Stomach (tissue), 9 donors: ENCODE data around the gene CAPN5. TPM values are rescaled to one million over a fixed set of nuclear protein-coding genes. Genes with fewer than 3 reads are reported as not detected.

Experiments
- DNase-seq, 2 donors: peaks; one replicate each; pipeline versions ENCODE4 v3.0.0 to v3.0.0-alpha.2; 2013 to 2019
- H3K27ac ChIP-seq, 5 donors: fragments of 200-600 bp in 4 of 5; sonication (generic) in 4 of 5; one replicate each; pipeline ENCODE4 v1.5.1; 2013 to 2019; ENCODE audit warnings: mild to moderate bottlenecking in 1 of 5, moderate library complexity in 1 of 5
- H3K27me3 ChIP-seq, 3 donors: fragments of 200-600 bp; sonication (generic); one replicate each; pipeline ENCODE4 v1.5.1; 2017 to 2019; ENCODE audit warnings: mixed run types in 1 of 3
- H3K36me3 ChIP-seq, 4 donors: fragments of 200-600 bp; sonication (generic); 1 replicate in 3 of 4; 2 replicates in 1 of 4; pipeline ENCODE4 v1.5.1; 2016 to 2019
- H3K4me1 ChIP-seq, 4 donors: fragments of 200-600 bp; sonication (generic); one replicate each; pipeline ENCODE4 v1.5.1; 2016 to 2019
- H3K4me3 ChIP-seq, 4 donors: fragments of 200-600 bp; sonication (generic) in 3 of 4; one replicate each; pipeline ENCODE4 v1.5.1; 2016 to 2019; ENCODE audit warnings: mild to moderate bottlenecking in 1 of 4
- H3K9me3 ChIP-seq, 4 donors: fragments of 200-600 bp; sonication (generic); one replicate each; pipeline ENCODE4 v1.5.1; 2016 to 2019
- EP300 ChIP-seq: sonication (generic); formaldehyde crosslinking; IDR thresholded peaks from one replicate; pipeline ENCODE4 v1.6.1; 2017; ENCODE audit warnings: antibody characterized with exemption
- POLR2A ChIP-seq, 4 donors: fragments of 450-650 bp; IDR thresholded peaks; one replicate each; pipeline ENCODE4 v1.6.1; 2016; ENCODE audit warnings: antibody characterized with exemption in 4 of 4, control low read depth in 2 of 4, mild to moderate bottlenecking in 1 of 4, moderate library complexity in 1 of 4
- POLR2AphosphoS5 ChIP-seq, 3 donors: sonication (generic); formaldehyde crosslinking; IDR thresholded peaks; one replicate each; pipeline ENCODE4 v1.6.1; 2016; ENCODE audit warnings: antibody characterized with exemption in 3 of 3
- WGBS, 5 donors: extraction: QIAGEN DNeasy Blood & Tissue Kit in 3 of 5; methylation state at CpG; one replicate each; pipeline versions ENCODE4 v1.1.5 to v1.1.7; 2013 to 2018; 5-methylcytosine and 5-hydroxymethylcytosine counted together
- intact Hi-C: fragments of 100-400 bp; cut with DNase I; formaldehyde crosslinking; loops from one replicate; pipeline ENCODE4 v1.15.1; 2023; ENCODE audit warnings: low total_unique reads
- polyA plus RNA-seq, 3 donors: library from polyadenylated mRNA; stranded (reverse); fragments of 200-250 nt; gene quantifications; one replicate each; pipeline ENCODE4 v1.2.3, GENCODE V29; 2013
- total RNA-seq, 5 donors: library from RNA; depleted of rRNA; stranded (reverse); fragments of >200 nt; gene quantifications; one replicate each; pipeline versions ENCODE4 v1.1.0 to v1.2.3, GENCODE V29; 2014 to 2016
- TF ChIP-seq, protein P1 (sequence below), 7 experiments: fragments of 450-650 bp in 4 of 7; fragments of 200-600 bp in 3 of 7; sonication (generic) in 3 of 7; IDR thresholded peaks; one replicate each; pipeline ENCODE4 v1.5.1; 2016 to 2019; ENCODE audit warnings: antibody characterized with exemption in 7 of 7, control low read depth in 2 of 7, mild to moderate bottlenecking in 1 of 7
- donor health status: healthy with polysubstance abuse.
- donor health status: Bipolar disorder and iron deficiency.
- donor health status: healthy.

CAPN5 gene
- total and polyA plus RNA-seq, 8 donors = 10.0 to 110 (median 65.9) TPM

- no peaks in the 10 kb centered on the region for H3K9me3 ChIP-seq
- 53 to 67% (median 59%) methylated on average over 8 of the region's 8 CpGs for WGBS, 5 donors
Measured at GRCh38 chr11:77113382-77114088, 46.8 kb downstream of the CAPN5 start.

DNA sequence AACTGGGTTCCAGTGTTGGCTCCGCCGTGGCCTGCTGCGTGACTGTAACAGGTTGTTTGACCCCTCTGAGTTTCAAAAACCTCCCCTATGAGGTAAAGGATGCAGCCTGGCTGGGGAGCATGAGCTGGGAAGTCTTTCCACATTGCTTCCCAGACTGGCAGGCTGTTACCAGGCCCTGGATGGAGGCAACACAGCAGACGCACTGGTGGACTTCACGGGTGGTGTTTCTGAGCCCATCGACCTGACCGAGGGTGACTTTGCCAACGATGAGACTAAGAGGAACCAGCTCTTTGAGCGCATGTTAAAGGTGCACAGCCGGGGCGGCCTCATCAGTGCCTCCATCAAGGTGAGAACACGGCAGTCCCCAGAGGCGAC is 47.3 kb downstream of the CAPN5 start:
- TF ChIP-seq EP300 (no peak), POLR2A (IDR thresholded peaks at IDR 0.05) (no peak), POLR2AphosphoS5 (IDR thresholded peaks at IDR 0.05) (no peak)
- TF ChIP-seq, protein P1, sequence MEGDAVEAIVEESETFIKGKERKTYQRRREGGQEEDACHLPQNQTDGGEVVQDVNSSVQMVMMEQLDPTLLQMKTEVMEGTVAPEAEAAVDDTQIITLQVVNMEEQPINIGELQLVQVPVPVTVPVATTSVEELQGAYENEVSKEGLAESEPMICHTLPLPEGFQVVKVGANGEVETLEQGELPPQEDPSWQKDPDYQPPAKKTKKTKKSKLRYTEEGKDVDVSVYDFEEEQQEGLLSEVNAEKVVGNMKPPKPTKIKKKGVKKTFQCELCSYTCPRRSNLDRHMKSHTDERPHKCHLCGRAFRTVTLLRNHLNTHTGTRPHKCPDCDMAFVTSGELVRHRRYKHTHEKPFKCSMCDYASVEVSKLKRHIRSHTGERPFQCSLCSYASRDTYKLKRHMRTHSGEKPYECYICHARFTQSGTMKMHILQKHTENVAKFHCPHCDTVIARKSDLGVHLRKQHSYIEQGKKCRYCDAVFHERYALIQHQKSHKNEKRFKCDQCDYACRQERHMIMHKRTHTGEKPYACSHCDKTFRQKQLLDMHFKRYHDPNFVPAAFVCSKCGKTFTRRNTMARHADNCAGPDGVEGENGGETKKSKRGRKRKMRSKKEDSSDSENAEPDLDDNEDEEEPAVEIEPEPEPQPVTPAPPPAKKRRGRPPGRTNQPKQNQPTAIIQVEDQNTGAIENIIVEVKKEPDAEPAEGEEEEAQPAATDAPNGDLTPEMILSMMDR (IDR thresholded peaks at IDR 0.05) = no peak
- intact Hi-C loops = no loop called here
- peaks cover 0 to 22% (median 7%) of the 10 kb centered on the region in 4 donors for H3K4me1 ChIP-seq
- H3K36me3 ChIP-seq = peaks cover 0 to 67% (median 58%) of the 10 kb centered on the region in 4 donors
- H3K27me3 ChIP-seq = no peaks in the 10 kb centered on the region
- H3K9me3 ChIP-seq = no peaks in the 10 kb centered on the region
- 91 to 98% (median 96%) methylated on average over 8 to 13 of the region's 13 CpGs for WGBS, 5 donors
- no peak overlapping the region for H3K4me3 ChIP-seq
- DNase-seq = no peak
- H3K27ac ChIP-seq = no peak overlapping the region

More at GRCh38 chr11:77113382-77114088, 46.8 kb downstream of the CAPN5 start:
- TF ChIP-seq, protein P1 (IDR thresholded peaks at IDR 0.05) = peak in 4 of 7 experiments; percentile 33 to 55 (median 41)
- no peak for TF ChIP-seq POLR2AphosphoS5 (IDR thresholded peaks at IDR 0.05)
- H3K4me1 ChIP-seq = peaks cover 0 to 26% (median 7%) of the 10 kb centered on the region in 4 donors
- intact Hi-C loops = no loop called here
- DNase-seq = peak; percentile 55 to 67
- no peak overlapping the region for H3K27ac ChIP-seq
- H3K27me3 ChIP-seq = no peaks in the 10 kb centered on the region
- H3K4me3 ChIP-seq = no peak overlapping the region
- H3K36me3 ChIP-seq = peaks cover 0 to 61% (median 52%) of the 10 kb centered on the region in 4 donors

DNA sequence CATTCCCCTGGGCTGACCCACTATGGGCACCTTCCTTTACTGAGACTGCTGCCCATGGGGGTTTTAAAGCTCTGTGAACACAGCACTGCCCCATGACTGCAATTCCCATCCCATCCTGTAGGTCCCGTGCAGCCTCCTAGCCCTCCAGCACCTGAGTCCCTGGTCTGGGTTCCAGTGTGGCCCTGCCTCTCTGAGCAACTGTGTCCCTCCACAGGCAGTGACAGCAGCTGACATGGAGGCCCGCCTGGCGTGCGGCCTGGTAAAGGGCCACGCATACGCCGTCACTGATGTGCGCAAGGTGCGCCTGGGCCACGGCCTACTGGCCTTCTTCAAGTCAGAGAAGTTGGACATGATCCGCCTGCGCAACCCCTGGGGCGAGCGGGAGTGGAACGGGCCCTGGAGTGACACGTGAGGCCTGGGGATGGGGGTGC is 48.4 kb downstream of the CAPN5 start:
- no peak for DNase-seq
- no peak overlapping the region for H3K27ac ChIP-seq
- H3K4me3 ChIP-seq = no peak overlapping the region
- no peaks in the 10 kb centered on the region for H3K27me3 ChIP-seq
- H3K36me3 ChIP-seq = peaks cover 3 to 78% (median 69%) of the 10 kb centered on the region in 4 donors
- 94 to 98% (median 95%) methylated on average over 16 of the region's 16 CpGs for WGBS, 5 donors
- peaks cover 0 to 11% (median 5%) of the 10 kb centered on the region in 4 donors for H3K4me1 ChIP-seq
- H3K9me3 ChIP-seq = no peaks in the 10 kb centered on the region
- intact Hi-C loops = no loop called here
- TF ChIP-seq POLR2A (IDR thresholded peaks at IDR 0.05) = no peak
- no peak for TF ChIP-seq POLR2AphosphoS5 (IDR thresholded peaks at IDR 0.05)
- TF ChIP-seq, protein P1 (IDR thresholded peaks at IDR 0.05) = peak in 1 of 7 experiments; percentile 7
- no peak for TF ChIP-seq EP300

GRCh38 chr11:77115956-77116355 is 49.2 kb downstream of the CAPN5 start:
- no peak overlapping the region for H3K27ac ChIP-seq
- no peaks in the 10 kb centered on the region for H3K27me3 ChIP-seq
- 93 to 95% (median 94%) methylated on average over 13 to 15 of the region's 15 CpGs for WGBS, 5 donors
- no peak for DNase-seq
- no peak overlapping the region for H3K4me3 ChIP-seq
- H3K4me1 ChIP-seq = peaks cover 0 to 9% (median 2%) of the 10 kb centered on the region in 4 donors
- TF ChIP-seq, protein P1 (IDR thresholded peaks at IDR 0.05) = no peak
- no peak for TF ChIP-seq POLR2A (IDR thresholded peaks at IDR 0.05)
- no peak for TF ChIP-seq EP300
- no peak for TF ChIP-seq POLR2AphosphoS5 (IDR thresholded peaks at IDR 0.05)
- H3K9me3 ChIP-seq = no peaks in the 10 kb centered on the region
- peaks cover 8 to 86% (median 77%) of the 10 kb centered on the region in 4 donors for H3K36me3 ChIP-seq
- intact Hi-C loops = no loop called here
